ENCODE measurements around the gene SELENOO.
A peak's percentile ranks its signal among the peaks of the same experiment; 100 is the strongest.

The SELENOO gene

DNA sequence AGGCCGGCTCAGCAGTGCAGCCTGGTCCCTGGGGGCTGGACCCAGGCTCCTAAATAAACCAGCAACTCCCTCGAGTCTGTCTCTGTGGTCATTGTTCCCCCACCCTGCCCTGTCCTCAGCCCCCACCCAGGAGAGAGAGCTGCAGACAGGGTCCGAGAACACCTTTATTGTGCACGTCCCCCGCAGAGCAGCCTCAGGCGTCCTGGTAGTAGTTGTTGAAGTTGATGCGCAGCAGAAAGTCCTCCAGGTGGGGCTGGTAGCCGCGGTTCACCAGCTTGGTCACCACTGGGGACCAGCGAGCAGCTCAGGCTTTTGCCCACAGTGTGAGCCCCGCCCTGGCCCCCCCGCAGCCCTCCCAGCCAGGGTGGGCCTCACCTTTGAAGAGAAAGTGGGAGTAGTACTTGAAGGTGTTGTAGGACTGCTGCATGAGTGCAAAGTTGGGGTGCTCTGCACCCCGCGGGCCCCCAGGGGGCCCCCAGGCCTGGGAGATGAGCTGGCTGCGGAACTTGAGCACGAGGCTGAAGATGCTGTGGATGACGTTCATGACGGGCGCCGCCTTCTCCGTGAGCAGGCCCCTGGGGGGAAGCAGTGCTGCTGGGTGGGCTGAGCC lies 16.8 kb downstream of the SELENOO start:
- intact Hi-C loops (cut with DNase I; ENCODE audit: low total_unique reads): no loop called here

GRCh38 chr22:50218153-50218995 lies 17.6 kb downstream of the SELENOO start:
- no peak overlapping the region for H3K4me3 ChIP-seq
- H3K27me3 ChIP-seq: no peaks in the 10 kb centered on the region
- no peak for DNase-seq
- no peak overlapping the region for H3K27ac ChIP-seq
- peaks cover 75 to 100% (median 95%) of the 10 kb centered on the region in 3 donors for H3K36me3 ChIP-seq
- intact Hi-C loops (cut with DNase I; ENCODE audit: low total_unique reads): no loop called here
- no peaks in the 10 kb centered on the region for H3K9me3 ChIP-seq
- TF ChIP-seq CTCF (IDR thresholded peaks at IDR 0.05): no peak
- no peaks in the 10 kb centered on the region for H3K4me1 ChIP-seq

More for the DNA sequence above, 16.8 kb downstream of the SELENOO start:
- DNase-seq: no peak
- H3K4me3 ChIP-seq: no peak overlapping the region
- H3K9me3 ChIP-seq: no peaks in the 10 kb centered on the region
- no peak overlapping the region for H3K27ac ChIP-seq
- no peaks in the 10 kb centered on the region for H3K4me1 ChIP-seq
- no peaks in the 10 kb centered on the region for H3K27me3 ChIP-seq
- no peak for TF ChIP-seq CTCF (IDR thresholded peaks at IDR 0.05)
- H3K36me3 ChIP-seq: peaks cover 73 to 100% (median 95%) of the 10 kb centered on the region in 3 donors

GRCh38 chr22:50218996-50219727 lies 18.4 kb downstream of the SELENOO start:
- TF ChIP-seq CTCF (IDR thresholded peaks at IDR 0.05): no peak
- H3K36me3 ChIP-seq: peaks cover 79 to 100% (median 95%) of the 10 kb centered on the region in 3 donors
- no peaks in the 10 kb centered on the region for H3K4me1 ChIP-seq
- no peaks in the 10 kb centered on the region for H3K27me3 ChIP-seq
- DNase-seq: peak in 1 of 2 donors; percentile 49
- no peak overlapping the region for H3K4me3 ChIP-seq
- H3K27ac ChIP-seq: no peak overlapping the region
- no peaks in the 10 kb centered on the region for H3K9me3 ChIP-seq
- intact Hi-C loops (cut with DNase I; ENCODE audit: low total_unique reads): no loop called here

DNA sequence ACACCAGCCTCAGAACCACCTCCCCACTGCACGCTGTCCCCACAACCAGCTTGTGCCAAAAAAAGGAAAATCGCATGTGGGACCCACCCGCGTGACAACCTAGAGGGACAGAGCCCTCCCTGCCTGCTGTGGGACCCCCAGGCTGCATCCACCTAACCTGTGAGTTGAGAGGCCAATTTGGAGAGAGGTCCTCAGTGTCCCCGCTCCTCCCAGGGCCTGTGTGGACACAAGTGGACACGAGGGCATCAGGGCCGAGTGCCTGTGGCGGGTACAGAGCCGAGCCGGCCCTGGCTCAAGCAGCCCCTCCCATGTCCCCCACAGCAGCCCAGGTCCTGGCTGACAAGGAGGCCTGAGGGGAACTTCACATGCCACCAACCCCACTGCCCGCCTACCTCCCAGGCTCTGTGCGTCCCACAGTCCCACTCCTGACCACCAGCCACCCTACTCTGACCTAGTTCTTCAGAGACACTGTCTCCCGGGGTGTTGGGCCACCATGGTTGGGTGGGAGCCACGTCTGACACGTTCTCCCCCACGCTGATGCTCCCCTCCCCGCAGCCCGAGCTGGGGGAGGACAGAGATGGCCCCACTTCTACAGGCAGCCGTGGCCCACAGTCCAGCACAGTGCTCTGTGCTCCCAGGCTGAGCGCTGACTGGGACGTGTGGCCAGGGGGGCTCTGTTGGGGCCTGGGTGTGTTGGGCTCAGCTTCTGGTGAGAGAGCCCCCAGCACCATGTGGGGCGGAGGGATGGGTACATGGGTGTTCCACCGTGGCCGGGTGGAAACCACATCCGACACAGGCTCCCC lies 19.2 kb downstream of the SELENOO start:
- no peak for TF ChIP-seq CTCF (IDR thresholded peaks at IDR 0.05)
- intact Hi-C loops (cut with DNase I; ENCODE audit: low total_unique reads): no loop called here
- H3K36me3 ChIP-seq: peaks cover 75 to 100% (median 95%) of the 10 kb centered on the region in 3 donors
- no peak for DNase-seq
- no peak overlapping the region for H3K27ac ChIP-seq
- no peaks in the 10 kb centered on the region for H3K27me3 ChIP-seq
- H3K9me3 ChIP-seq: no peaks in the 10 kb centered on the region
- no peaks in the 10 kb centered on the region for H3K4me1 ChIP-seq
- H3K4me3 ChIP-seq: no peak overlapping the region
